Superior temporal gyrus (tissue), 1 donor: Measurements from ENCODE around the gene GABBR2.

Source experiments
- DNase-seq: peaks from one replicate; pipeline ENCODE4 v3.0.0-alpha.2; 2016; ENCODE audit errors: extremely low spot score

GABBR2 gene

DNA sequence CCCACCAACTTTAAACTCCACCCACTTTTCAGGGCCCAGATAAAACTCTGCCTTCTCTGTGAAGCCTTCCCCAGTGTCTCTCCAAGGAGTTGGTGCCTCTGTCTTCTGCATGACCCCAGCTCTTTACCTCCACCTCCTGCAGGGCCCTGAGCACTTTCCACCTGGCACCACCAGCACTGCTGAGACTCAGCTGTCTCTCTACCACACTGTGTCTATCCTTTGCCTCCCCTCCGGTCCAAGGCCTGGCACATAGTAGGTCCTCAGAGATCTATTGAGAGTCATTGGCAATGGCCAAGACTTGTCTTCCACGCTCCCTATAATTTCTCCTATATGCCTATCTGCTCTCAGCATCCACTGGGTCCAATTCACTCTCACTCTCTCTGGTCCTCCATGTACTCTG lies 12.9 kb upstream of the GABBR2 start:
- no peak for DNase-seq

DNA sequence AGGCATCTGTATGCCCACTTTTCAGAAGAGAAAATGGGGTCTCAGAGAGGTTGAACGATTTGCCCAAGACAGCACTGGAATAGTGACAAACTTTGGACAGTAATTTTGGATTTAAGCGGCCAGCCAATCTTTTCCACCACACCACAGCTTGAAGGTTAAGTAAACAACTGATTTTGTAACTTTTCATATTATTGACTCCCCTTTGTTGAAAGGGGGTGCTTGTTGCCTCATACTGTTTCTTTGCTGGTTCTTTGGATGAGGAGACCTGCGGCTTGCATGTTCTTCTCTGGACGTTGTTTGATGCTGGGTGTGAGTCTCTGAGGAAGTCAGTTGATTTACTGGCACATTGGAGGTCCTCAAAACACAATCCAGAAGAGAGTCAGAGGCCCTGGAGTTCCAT lies 11.7 kb upstream of the GABBR2 start:
- no peak for DNase-seq

DNA sequence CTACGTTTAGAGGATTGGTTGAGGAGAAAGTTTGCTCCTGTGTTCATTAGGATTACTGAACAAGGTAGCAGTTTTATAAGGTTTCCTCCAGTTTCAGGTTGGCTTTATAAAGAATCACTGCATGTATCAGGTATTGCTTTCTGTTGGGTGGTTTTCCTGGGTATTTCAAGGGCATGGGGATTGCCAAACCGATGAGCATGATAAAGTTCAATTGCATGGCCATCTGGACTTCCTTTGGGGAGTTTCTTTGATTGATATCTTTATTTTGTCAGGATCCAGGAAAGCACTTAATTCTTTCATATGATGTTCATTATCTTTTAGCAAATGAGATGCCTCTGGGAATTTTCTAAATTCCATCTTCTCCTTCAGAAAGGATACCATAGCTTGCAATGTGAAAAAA lies 10.3 kb upstream of the GABBR2 start:
- DNase-seq: no peak

DNA sequence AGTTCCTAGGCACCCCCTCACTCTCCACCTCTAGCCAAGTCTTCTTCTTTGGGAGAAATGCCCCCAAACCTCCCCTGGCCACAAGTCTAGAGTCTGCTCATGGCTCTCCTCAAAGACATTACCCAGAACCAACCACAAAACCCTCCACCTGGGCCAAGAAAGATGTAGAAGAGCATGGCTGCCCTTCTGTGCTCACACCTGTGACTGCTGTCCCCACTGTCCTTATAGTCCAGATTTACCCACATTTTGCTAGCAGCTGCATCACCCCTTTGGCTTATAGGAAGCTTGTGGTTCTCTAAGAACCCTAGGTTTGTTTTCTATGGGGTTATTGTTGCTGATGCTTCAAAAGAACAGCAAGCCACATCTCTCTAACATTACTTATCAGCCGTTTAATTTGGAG lies 6.1 kb upstream of the GABBR2 start:
- no peak for DNase-seq

- no peak for DNase-seq
Observed at GRCh38 chr9:98712987-98713386, 4.3 kb upstream of the GABBR2 start.

- DNase-seq: no peak
Observed at GRCh38 chr9:98709968-98710965, 1.5 kb upstream of the GABBR2 start.

GRCh38 chr9:98708103-98708932 lies 417 bp downstream of the GABBR2 start:
- DNase-seq: no peak

- DNase-seq: peak; percentile 61
Observed at GRCh38 chr9:98707166-98708102, 1.3 kb downstream of the GABBR2 start.

DNA sequence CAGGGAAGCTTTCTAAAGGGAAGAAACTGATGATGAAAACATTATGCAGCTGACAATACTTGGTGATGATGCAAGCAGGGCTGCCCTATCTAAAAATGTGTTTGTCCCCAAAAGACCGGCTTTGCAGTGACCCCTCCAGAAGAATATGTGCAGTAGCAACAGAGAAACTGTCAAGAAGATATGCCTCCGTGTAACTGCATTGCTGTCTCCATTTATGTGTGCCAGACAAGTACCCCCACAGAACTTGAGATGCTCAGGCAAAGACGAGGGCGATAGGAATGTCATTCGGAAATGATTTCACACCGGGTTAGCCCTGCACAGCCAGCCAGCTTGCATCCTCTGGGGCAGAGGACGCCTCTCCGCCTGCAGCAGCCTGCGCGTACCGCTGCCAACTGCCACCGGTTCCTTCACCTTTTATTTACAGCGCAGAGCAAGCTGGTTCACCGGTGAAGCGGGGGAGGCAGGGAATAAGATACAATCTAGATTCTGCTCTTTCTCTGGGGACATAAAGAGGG lies 2.0 kb downstream of the GABBR2 start:
- DNase-seq: peak; percentile 59

DNA sequence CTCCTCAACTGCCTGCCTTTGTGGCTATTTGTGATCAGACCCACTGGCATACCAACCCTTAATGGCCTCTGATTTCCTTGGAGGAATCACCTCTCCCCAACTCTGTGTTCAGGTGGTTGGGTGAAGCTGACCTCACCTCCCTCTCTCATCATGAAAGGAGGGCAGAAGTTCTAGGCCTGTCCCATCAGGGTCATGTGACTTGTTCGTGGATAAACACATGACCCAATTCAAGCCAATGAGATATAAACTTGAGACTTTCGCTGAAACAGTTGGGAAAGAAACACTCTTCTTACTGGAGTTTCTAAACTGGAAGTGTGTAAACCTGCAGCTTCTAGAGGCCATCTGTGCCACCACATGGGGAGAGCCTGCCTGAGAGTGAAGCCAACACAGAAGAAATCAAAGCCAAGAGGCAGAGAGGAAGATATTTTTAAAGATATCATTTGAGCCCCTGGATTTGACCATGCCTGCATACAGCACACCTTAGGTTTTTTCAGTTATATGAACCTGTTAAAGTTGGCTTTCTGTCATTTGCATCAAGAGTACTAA lies 5.8 kb downstream of the GABBR2 start:
- DNase-seq: no peak

- no peak for DNase-seq
Observed at GRCh38 chr9:98702340-98702739, 6.4 kb downstream of the GABBR2 start.

DNA sequence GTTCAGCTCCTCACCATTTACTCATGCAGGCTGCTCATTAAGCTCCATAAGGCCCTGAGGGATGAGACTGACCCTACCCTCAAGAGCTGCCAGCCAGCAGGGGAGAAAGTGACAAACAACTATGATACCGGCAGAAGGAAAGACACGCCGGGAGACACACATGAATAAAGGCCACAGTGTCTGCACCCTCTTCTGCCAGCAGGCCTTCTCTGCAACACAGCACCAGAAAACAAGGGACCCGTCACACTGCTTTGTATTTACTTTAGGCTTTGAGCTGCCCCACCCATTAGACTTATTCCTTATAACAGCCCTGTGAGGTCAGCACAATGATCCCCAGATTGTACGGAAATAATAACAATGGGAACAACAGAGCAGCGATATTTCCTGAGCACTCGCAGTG lies 7.2 kb downstream of the GABBR2 start:
- no peak for DNase-seq

DNA sequence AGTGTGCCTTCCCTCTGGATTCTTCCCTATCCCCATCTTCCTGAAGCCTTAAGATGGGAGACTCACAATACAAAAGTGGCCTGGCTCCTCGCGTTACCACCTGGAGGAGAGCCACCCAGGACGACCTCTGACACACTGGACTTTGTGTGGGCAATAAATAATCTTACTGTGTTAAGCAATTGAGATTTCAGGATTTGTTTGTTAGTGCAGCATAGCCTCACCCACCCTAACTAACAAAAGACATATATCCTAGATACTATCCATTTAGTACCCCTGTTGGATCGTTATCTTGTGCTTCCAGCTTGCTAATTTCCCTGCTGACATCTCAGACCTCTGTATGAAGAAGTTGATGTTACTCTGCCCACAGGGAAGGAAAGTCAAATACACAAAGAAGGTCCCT lies 7.9 kb downstream of the GABBR2 start:
- DNase-seq: no peak

DNA sequence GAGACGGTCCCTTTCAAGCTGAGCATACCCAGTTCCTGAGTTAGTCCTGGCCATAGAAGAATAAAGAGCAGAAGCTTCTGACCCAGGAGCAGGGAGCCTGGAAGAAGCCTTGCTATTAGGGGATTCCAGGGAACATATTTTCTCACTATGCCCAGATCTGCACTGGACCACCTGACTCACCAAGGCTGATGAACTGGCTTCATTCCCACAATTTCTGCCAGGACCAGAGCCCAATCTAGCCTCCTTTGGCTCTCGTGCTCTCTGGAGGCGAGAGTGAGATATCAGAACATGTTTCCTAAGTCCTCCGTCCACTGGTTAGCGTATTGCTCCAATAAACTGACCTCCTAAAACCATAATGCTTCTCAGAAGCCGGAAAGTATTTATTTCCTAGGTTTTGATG lies 9.9 kb downstream of the GABBR2 start:
- no peak for DNase-seq

DNA sequence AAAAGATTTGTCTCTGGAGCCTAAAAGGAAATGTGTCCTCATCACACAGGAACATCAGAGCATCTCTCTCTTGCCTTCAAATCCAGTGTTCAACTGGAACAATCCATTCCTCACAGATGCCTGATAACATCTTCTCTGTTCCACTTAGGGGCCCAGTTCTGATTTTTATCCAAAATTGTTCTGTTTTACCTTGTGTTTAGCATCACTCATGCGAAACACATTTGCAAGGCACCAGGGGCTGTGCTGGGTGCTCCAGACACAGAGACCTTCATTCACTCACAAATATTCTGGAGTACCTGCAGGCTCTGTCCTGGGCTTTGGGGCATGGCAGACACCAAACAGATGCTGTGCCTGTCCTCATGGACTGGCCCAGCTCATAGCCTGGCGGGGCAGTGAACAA lies 13.8 kb downstream of the GABBR2 start:
- no peak for DNase-seq

- no peak for DNase-seq
Observed at GRCh38 chr9:98692392-98692791, 16.3 kb downstream of the GABBR2 start.

GRCh38 chr9:98691890-98692289 lies 16.8 kb downstream of the GABBR2 start:
- no peak for DNase-seq

DNA sequence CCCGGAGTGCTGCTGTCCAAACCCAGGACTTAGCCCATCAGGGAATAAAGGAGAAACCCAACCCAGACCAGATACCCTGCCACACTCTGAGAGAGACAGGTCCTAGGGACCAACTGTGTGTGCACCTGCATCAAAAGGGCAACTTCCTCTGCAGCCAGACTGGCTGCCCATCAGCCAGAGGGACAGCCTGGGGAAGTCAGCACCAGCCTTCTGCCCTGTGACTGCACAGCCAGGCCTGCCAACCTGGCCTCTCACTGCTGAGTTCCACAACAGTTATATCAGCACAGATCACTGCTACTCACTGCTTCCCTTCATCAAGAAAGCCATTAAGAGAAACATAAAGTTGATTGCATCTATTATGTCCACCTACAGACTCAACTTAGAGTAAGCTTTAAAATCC lies 18.0 kb downstream of the GABBR2 start:
- DNase-seq: no peak

DNA sequence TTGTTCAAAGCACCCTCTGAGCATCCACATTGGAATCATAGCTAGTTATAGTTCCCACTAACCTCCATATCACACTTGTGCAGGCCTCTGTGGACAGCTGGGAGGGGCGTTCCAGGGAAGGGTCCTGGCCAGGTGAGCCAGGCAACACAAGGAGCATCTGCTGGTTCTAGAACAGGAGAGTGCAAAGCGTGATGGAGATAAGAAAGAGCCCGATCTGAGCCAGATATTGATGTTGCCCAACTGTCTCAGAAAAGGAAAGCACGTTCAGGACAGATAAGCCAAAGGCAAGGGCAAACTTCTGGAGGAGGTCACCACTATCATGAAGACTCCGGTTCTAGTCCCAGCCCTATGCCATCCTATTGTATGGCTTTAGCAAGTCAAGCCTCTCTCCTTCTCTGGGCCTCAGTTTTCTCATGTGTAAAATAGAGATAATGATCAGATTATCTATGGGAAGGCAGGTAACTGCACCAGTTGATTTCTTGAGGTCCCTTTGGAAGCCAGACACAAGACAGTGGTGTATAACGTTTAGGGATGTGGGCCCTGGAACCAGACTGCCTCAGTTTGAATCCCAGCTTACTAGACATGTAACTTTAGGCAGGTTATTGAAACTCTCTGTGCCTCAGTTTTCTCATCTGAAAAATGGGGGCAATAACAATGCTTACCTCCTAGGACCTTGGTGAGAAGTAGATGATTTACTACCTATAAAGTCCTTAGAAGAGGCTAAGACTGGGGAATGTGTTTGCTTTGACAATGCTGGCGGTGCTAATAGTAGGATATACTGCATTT lies 19.8 kb downstream of the GABBR2 start:
- DNase-seq: no peak

- no peak for DNase-seq
Observed at GRCh38 chr9:98687911-98688310, 20.8 kb downstream of the GABBR2 start.
